ENCODE data around the gene GPRC5D.

GRCh38 chr12:12976366-12976765, 24.4 kb upstream of the GPRC5D start:
- no peak for TF ChIP-seq CTCF (IDR thresholded peaks at IDR 0.05)
- no peak for TF ChIP-seq STAT6 (CRISPR knock-in tag; conservative IDR thresholded peaks at IDR 0.05; ENCODE audit: low read depth)
- no peak for TF ChIP-seq SP1 (CRISPR knock-in tag; conservative IDR thresholded peaks at IDR 0.05)
- TF ChIP-seq ESRRA (CRISPR knock-in tag; IDR thresholded peaks at IDR 0.05; ENCODE audit: borderline replicate concordance) = no peak
- TF ChIP-seq ATF1 (CRISPR knock-in tag; IDR thresholded peaks at IDR 0.05) = no peak
- no peak for TF ChIP-seq ZNF232 (CRISPR knock-in tag; IDR thresholded peaks at IDR 0.05)

All from WTC11 (cell line).